Activated naive CD8-positive, alpha-beta T cell treated with anti-CD3 and anti-CD28 coated beads for 36 hours (primary cell): ENCODE measurements around the gene CAMK2A. TPM values are rescaled to one million over a fixed set of nuclear protein-coding genes. Genes with fewer than 3 reads are reported as not detected.

ENCODE experiments used
- DNase-seq: peaks from one replicate; pipeline ENCODE4 v3.0.0; 2021
- H3K27ac Mint-ChIP-seq: one replicate; pipeline ENCODE4 v1.8.0; 2022; ENCODE audit warnings: mild to moderate bottlenecking, moderate library complexity, mixed read lengths
- H3K27me3 Mint-ChIP-seq: one replicate; pipeline ENCODE4 v1.8.0; 2022; ENCODE audit warnings: mild to moderate bottlenecking, mixed read lengths
- H3K36me3 Mint-ChIP-seq: one replicate; pipeline ENCODE4 v1.8.0; 2021; ENCODE audit warnings: mild to moderate bottlenecking, mixed read lengths
- H3K4me1 Mint-ChIP-seq: one replicate; pipeline ENCODE4 v1.8.0; 2021; ENCODE audit warnings: mixed read lengths
- H3K4me3 Mint-ChIP-seq: one replicate; pipeline ENCODE4 v1.8.0; 2022; ENCODE audit warnings: mild to moderate bottlenecking, moderate library complexity, mixed read lengths
- H3K9me3 Mint-ChIP-seq: one replicate; pipeline ENCODE4 v1.8.0; 2022; ENCODE audit warnings: mixed read lengths
- total RNA-seq, 2 experiments: library from RNA; stranded (reverse); gene quantifications; one replicate each; pipeline ENCODE4 v1.2.3, GENCODE V29; 2021

CAMK2A gene
- total RNA-seq, 2 experiments from 2014 or later, result not detected

- Mint-ChIP-seq H3K27me3 (peaks cover 4% of the 10 kb centered on the region), H3K4me1 (no peaks in the 10 kb centered on the region), H3K4me3 (no peak overlapping the region), H3K36me3 (no peaks in the 10 kb centered on the region), H3K27ac (no peak overlapping the region), H3K9me3 (no peaks in the 10 kb centered on the region)
- no peak for DNase-seq
Observed at GRCh38 chr5:150196986-150197385, 92.6 kb downstream of the CAMK2A start.

- Mint-ChIP-seq H3K27me3 (peaks cover 7% of the 10 kb centered on the region), H3K36me3 (no peaks in the 10 kb centered on the region), H3K4me1 (no peaks in the 10 kb centered on the region), H3K4me3 (no peak overlapping the region), H3K9me3 (no peaks in the 10 kb centered on the region), H3K27ac (no peak overlapping the region)
- DNase-seq, result no peak
Observed at GRCh38 chr5:150196514-150196913, 93.1 kb downstream of the CAMK2A start.

- no peaks in the 10 kb centered on the region for H3K4me1 Mint-ChIP-seq
- no peaks in the 10 kb centered on the region for H3K9me3 Mint-ChIP-seq
- H3K36me3 Mint-ChIP-seq, result no peaks in the 10 kb centered on the region
- H3K4me3 Mint-ChIP-seq, result no peak overlapping the region
- peaks cover 13% of the 10 kb centered on the region for H3K27me3 Mint-ChIP-seq
- no peak overlapping the region for H3K27ac Mint-ChIP-seq
- no peak for DNase-seq
Observed at GRCh38 chr5:150195736-150196485, 93.7 kb downstream of the CAMK2A start.

- H3K4me1 Mint-ChIP-seq, result no peaks in the 10 kb centered on the region
- H3K4me3 Mint-ChIP-seq, result no peak overlapping the region
- DNase-seq, result no peak
- no peaks in the 10 kb centered on the region for H3K36me3 Mint-ChIP-seq
- H3K9me3 Mint-ChIP-seq, result no peaks in the 10 kb centered on the region
- peaks cover 33% of the 10 kb centered on the region for H3K27me3 Mint-ChIP-seq
- no peak overlapping the region for H3K27ac Mint-ChIP-seq
Observed at GRCh38 chr5:150192462-150192861, 97.1 kb downstream of the CAMK2A start.

- H3K27ac Mint-ChIP-seq, result no peak overlapping the region
- H3K36me3 Mint-ChIP-seq, result no peaks in the 10 kb centered on the region
- DNase-seq, result no peak
- H3K4me1 Mint-ChIP-seq, result no peaks in the 10 kb centered on the region
- H3K9me3 Mint-ChIP-seq, result no peaks in the 10 kb centered on the region
- peaks cover 33% of the 10 kb centered on the region for H3K27me3 Mint-ChIP-seq
- H3K4me3 Mint-ChIP-seq, result no peak overlapping the region
Observed at GRCh38 chr5:150190987-150191386, 98.6 kb downstream of the CAMK2A start.

- Mint-ChIP-seq H3K4me3 (no peak overlapping the region), H3K27me3 (peaks cover 33% of the 10 kb centered on the region), H3K9me3 (no peaks in the 10 kb centered on the region), H3K4me1 (no peaks in the 10 kb centered on the region), H3K27ac (no peak overlapping the region), H3K36me3 (no peaks in the 10 kb centered on the region)
- DNase-seq, result no peak
Observed at GRCh38 chr5:150190503-150190979, 99.0 kb downstream of the CAMK2A start.

GRCh38 chr5:150189728-150190502 is 99.7 kb downstream of the CAMK2A start, which contains the start of gene SLC6A7:
SLC6A7 (plus strand) TSS chr5:150190062; CDS start chr5:150190328, 266 bp downstream.
- no peak within 1 kb of the TSS for H3K4me3 Mint-ChIP-seq
- no peaks in the 10 kb centered on the region for H3K9me3 Mint-ChIP-seq
- peaks cover 33% of the 10 kb centered on the region for H3K27me3 Mint-ChIP-seq
- no peak within 1 kb of the TSS for H3K27ac Mint-ChIP-seq
- no peaks in the 10 kb centered on the region for H3K4me1 Mint-ChIP-seq
- no peaks in the 10 kb centered on the region for H3K36me3 Mint-ChIP-seq
- DNase-seq, result no peak

- no peaks in the 10 kb centered on the region for H3K4me1 Mint-ChIP-seq
- no peaks in the 10 kb centered on the region for H3K36me3 Mint-ChIP-seq
- no peak overlapping the region for H3K4me3 Mint-ChIP-seq
- no peaks in the 10 kb centered on the region for H3K9me3 Mint-ChIP-seq
- no peak for DNase-seq
- no peak overlapping the region for H3K27ac Mint-ChIP-seq
- peaks cover 33% of the 10 kb centered on the region for H3K27me3 Mint-ChIP-seq
Observed at GRCh38 chr5:150189326-150189725, 100.2 kb downstream of the CAMK2A start.

GRCh38 chr5:150188146-150188842 is 101.3 kb downstream of the CAMK2A start:
- H3K4me1 Mint-ChIP-seq, result no peaks in the 10 kb centered on the region
- peaks cover 33% of the 10 kb centered on the region for H3K27me3 Mint-ChIP-seq
- no peaks in the 10 kb centered on the region for H3K36me3 Mint-ChIP-seq
- no peak for DNase-seq
- H3K27ac Mint-ChIP-seq, result no peak overlapping the region
- H3K4me3 Mint-ChIP-seq, result no peak overlapping the region
- no peaks in the 10 kb centered on the region for H3K9me3 Mint-ChIP-seq

DNA sequence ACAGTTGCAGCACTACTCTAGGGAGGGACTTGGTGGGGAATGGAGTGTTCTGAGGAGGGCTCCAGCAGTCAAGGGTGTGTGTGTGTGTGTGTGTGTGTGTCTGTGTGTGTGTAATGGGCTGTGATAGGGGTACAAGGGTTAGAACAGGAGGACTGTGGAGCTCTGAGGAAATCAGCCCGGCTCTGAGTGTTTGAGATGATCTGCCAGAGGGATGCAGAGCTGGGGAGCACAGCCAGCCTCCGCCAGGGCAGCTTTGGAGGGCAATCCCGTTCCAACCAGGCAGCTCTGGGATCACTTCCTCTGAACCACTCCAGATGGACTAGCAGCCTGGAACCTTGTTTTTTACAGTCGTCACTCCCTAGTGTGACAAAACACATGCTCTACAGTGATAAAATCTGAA is 102.7 kb downstream of the CAMK2A start:
- H3K4me1 Mint-ChIP-seq, result no peaks in the 10 kb centered on the region
- DNase-seq, result no peak
- H3K9me3 Mint-ChIP-seq, result no peaks in the 10 kb centered on the region
- peaks cover 29% of the 10 kb centered on the region for H3K27me3 Mint-ChIP-seq
- H3K36me3 Mint-ChIP-seq, result no peaks in the 10 kb centered on the region
- no peak overlapping the region for H3K27ac Mint-ChIP-seq
- no peak overlapping the region for H3K4me3 Mint-ChIP-seq

GRCh38 chr5:150186137-150186536 is 103.4 kb downstream of the CAMK2A start:
- DNase-seq, result no peak
- H3K27ac Mint-ChIP-seq, result no peak overlapping the region
- no peaks in the 10 kb centered on the region for H3K36me3 Mint-ChIP-seq
- H3K4me3 Mint-ChIP-seq, result no peak overlapping the region
- no peaks in the 10 kb centered on the region for H3K9me3 Mint-ChIP-seq
- no peaks in the 10 kb centered on the region for H3K4me1 Mint-ChIP-seq
- H3K27me3 Mint-ChIP-seq, result peaks cover 22% of the 10 kb centered on the region

DNA sequence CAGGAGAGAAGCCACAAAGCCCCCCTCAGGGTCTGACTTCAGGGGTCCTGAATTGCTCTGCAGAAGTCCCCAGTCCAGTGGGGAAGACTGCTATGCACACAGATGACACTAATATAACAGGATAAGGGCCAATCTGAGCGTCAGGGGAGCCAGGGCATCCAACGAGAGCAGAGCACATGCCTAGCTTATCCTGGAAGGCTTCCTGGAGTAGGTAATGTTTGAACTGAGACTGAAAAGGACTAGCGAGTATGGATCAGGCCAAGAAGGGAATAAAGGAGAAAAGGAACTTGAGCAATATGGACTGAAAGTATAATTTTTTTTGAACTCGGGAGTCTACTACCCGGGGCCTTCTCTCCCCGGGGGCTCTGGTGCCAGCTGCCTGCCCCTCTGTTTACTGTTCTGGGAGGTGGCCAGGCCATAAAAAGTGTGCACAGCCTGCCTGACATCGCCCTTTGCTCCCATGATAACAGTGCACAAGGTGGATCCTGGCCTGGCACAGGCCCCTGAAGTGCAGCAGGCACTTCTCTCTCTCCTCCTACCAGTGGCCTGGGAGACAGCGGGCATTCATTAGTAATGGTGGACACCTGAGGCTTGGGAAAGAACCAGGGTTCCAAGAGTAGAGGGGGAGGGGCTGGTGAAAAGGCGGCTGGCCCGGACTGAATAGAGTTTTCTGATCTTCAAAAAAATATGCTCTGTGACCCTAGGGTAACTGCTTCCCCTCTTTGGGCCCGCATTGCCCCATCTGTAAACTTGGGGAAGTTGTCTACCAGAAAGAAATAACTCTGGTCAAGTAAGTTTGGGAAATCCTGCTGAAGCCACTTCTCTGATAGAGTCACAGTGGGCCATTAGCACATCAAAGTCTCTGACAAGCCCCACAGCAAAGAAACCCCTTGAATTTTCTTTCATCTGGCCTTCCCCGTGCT is 104.3 kb downstream of the CAMK2A start:
- no peak overlapping the region for H3K27ac Mint-ChIP-seq
- no peak for DNase-seq
- H3K4me1 Mint-ChIP-seq, result no peaks in the 10 kb centered on the region
- no peaks in the 10 kb centered on the region for H3K36me3 Mint-ChIP-seq
- no peaks in the 10 kb centered on the region for H3K9me3 Mint-ChIP-seq
- peaks cover 16% of the 10 kb centered on the region for H3K27me3 Mint-ChIP-seq
- H3K4me3 Mint-ChIP-seq, result no peak overlapping the region

GRCh38 chr5:150184006-150184405 is 105.6 kb downstream of the CAMK2A start:
- no peak for DNase-seq
- H3K4me1 Mint-ChIP-seq, result no peaks in the 10 kb centered on the region
- H3K36me3 Mint-ChIP-seq, result no peaks in the 10 kb centered on the region

GRCh38 chr5:150183436-150183835 is 106.1 kb downstream of the CAMK2A start:
- H3K4me1 Mint-ChIP-seq, result no peaks in the 10 kb centered on the region
- peaks cover 1% of the 10 kb centered on the region for H3K27me3 Mint-ChIP-seq
- H3K9me3 Mint-ChIP-seq, result no peaks in the 10 kb centered on the region
- H3K4me3 Mint-ChIP-seq, result no peak overlapping the region
- no peak overlapping the region for H3K27ac Mint-ChIP-seq
- no peaks in the 10 kb centered on the region for H3K36me3 Mint-ChIP-seq
- DNase-seq, result no peak

More at GRCh38 chr5:150184006-150184405, 105.6 kb downstream of the CAMK2A start:
- H3K27ac Mint-ChIP-seq, result no peak overlapping the region
- H3K27me3 Mint-ChIP-seq, result peaks cover 7% of the 10 kb centered on the region
- H3K9me3 Mint-ChIP-seq, result no peaks in the 10 kb centered on the region
- H3K4me3 Mint-ChIP-seq, result no peak overlapping the region
